Fibroblast of mammary gland (primary cell): ENCODE data around the gene ATXN1.

ENCODE experiments used
- DNase-seq: peaks from one replicate; pipeline ENCODE4 v3.0.0-alpha.2; 2010; ENCODE audit warnings: low read depth
- H3K4me3 ChIP-seq: 2 replicates; pipeline ENCODE4 v1.5.1; 2011; ENCODE audit warnings: low read depth, mild to moderate bottlenecking, low read length, moderate library complexity; ENCODE audit not compliant: control insufficient read depth
- CTCF ChIP-seq: conservative IDR thresholded peaks from 2 replicates; pipeline ENCODE4 v1.5.1; 2011; ENCODE audit warnings: low read depth, low read length, inconsistent platforms; ENCODE audit not compliant: control insufficient read depth, insufficient read depth

Gene ATXN1

DNA sequence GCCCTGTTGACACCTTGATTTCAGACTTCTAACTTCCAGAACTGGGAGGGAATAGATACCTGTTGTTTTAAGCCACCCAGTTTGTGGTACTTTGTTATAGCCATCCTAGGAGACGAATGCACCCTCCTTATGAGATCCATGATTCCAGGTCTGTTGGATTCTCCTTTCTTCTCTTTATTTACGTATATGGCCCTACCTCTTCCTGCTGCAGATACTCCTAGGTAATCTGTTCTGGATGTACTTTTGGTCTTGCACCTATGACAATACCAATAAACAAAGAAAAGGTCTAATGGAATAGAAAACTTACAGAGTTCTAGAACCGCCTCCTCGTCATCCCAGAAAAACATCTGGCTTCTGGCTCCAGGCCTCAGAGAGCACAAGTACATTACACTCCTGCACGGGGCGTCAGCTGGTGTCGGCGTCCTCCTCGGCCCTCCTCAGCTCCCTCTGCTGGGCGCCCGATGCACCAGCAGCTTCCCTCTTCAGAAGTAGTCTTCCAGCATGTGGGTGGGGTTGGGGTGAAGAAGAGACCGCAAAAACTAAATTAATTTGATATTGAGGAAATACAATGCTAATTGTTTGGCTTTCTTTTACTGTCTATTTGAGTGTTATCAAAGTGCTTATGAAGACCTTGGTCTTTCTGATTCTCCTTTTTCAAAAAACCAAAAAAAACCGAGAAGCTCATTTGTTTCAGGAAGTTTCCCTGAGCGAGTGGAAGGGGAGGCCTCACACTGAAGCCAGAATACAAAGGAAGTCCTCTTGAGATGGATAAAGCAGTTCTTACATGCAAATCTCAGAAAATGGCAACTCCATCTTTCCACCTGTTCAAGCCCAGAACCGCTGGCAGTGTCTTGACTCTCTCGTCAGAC, 9.7 kb upstream of the ATXN1 start:
- TF ChIP-seq CTCF, result peak; percentile 92
- DNase-seq, result peak; percentile 90
- H3K4me3 ChIP-seq, result no peak overlapping the region

- no peak for TF ChIP-seq CTCF
- DNase-seq, result peak; percentile 79
- H3K4me3 ChIP-seq, result no peak overlapping the region
Measured at GRCh38 chr6:16769986-16770376, 8.7 kb upstream of the ATXN1 start.

- peak; percentile 85 for DNase-seq
- no peak for TF ChIP-seq CTCF
- H3K4me3 ChIP-seq, result no peak overlapping the region
Measured at GRCh38 chr6:16769131-16769985, 8.1 kb upstream of the ATXN1 start.

DNA sequence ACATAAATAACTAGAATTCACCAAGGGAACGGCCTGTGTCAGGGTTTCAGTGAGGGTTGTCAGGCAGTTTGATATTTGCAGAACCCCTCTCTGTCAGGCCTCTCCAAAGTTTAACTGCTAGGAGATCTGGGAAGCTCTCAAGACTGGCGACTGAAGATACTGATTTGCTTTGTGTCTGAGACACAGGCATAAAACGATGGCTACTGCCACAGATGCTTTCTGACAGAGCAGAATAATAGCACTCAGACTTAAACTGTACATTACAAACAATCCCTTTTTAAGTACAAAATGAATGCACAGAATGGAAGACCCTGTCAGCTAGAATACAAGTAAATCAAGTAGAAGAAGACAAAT, 7.2 kb upstream of the ATXN1 start:
- H3K4me3 ChIP-seq, result no peak overlapping the region
- no peak for TF ChIP-seq CTCF
- DNase-seq, result no peak

- DNase-seq, result peak; percentile 18
- H3K4me3 ChIP-seq, result no peak overlapping the region
- no peak for TF ChIP-seq CTCF
Measured at GRCh38 chr6:16767765-16768476, 6.7 kb upstream of the ATXN1 start.

- no peak overlapping the region for H3K4me3 ChIP-seq
- peak; percentile 36 for DNase-seq
- no peak for TF ChIP-seq CTCF
Measured at GRCh38 chr6:16766836-16767745, 5.8 kb upstream of the ATXN1 start.
